NCI-H1930 (cell line): ENCODE data around the gene CHAC2.
"Not testable (repeated sequence)": the region's sequence is repeated elsewhere in the genome, so short reads cannot be mapped to it uniquely, and the experiment has no call there.

Experiments used
- DNase-seq, 2 experiments: peaks; one replicate each; lab custom pipeline; 2025; lab: John Stamatoyannopoulos, UW

The CHAC2 gene

GRCh38 chr2:53778536-53779162 lies 11.0 kb downstream of the CHAC2 start:
- no peak for DNase-seq

- DNase-seq: no peak
These were observed 12.5 kb downstream of the CHAC2 start for GRCh38 chr2:53780056-53780455.

- DNase-seq: no peak
These were observed 15.1 kb downstream of the CHAC2 start for GRCh38 chr2:53782676-53783075.

GRCh38 chr2:53784436-53784835 lies 16.8 kb downstream of the CHAC2 start:
- DNase-seq: no peak

- DNase-seq: no peak
These were observed 17.8 kb downstream of the CHAC2 start for GRCh38 chr2:53785366-53785765.

- no peak for DNase-seq
These were observed 18.7 kb downstream of the CHAC2 start for GRCh38 chr2:53786352-53786704.

- DNase-seq: peak; percentile 80 to 81
These were observed 19.4 kb downstream of the CHAC2 start, which contains the start of the genes ASB3 and ERLEC1 for GRCh38 chr2:53786705-53787613. Gene ASB3, minus strand, starts transcription at chr2:53786953. Its CDS starts 21,381 bp downstream, at chr2:53765572. Gene ERLEC1, plus strand, starts transcription at chr2:53787044. Its CDS starts 167 bp downstream, at chr2:53787211.

- no peak for DNase-seq
These were observed 20.1 kb downstream of the CHAC2 start for GRCh38 chr2:53787614-53788289.

GRCh38 chr2:53793261-53793660 lies 25.7 kb downstream of the CHAC2 start:
- DNase-seq: no peak

GRCh38 chr2:53793821-53794220 lies 26.2 kb downstream of the CHAC2 start:
- no peak for DNase-seq

- no peak for DNase-seq
These were observed 33.9 kb downstream of the CHAC2 start for GRCh38 chr2:53801547-53801946.

GRCh38 chr2:53802617-53803151 lies 35.1 kb downstream of the CHAC2 start:
- DNase-seq: no peak

GRCh38 chr2:53811601-53812000 lies 44.0 kb downstream of the CHAC2 start:
- no peak for DNase-seq

- no peak for DNase-seq
These were observed 45.5 kb downstream of the CHAC2 start for GRCh38 chr2:53813151-53813550.

- DNase-seq: no peak
These were observed 51.3 kb downstream of the CHAC2 start for GRCh38 chr2:53818854-53819435.

- DNase-seq: no peak
These were observed 52.0 kb downstream of the CHAC2 start for GRCh38 chr2:53819634-53820033.

- DNase-seq: no peak
These were observed 52.4 kb downstream of the CHAC2 start for GRCh38 chr2:53820048-53820447.

- no peak for DNase-seq
These were observed 53.1 kb downstream of the CHAC2 start for GRCh38 chr2:53820711-53821110.

- no peak for DNase-seq
These were observed 54.2 kb downstream of the CHAC2 start for GRCh38 chr2:53821810-53822209.

GRCh38 chr2:53823639-53824038 lies 56.0 kb downstream of the CHAC2 start:
- not testable (repeated sequence) for DNase-seq
